GM18867 (cell line): ENCODE data around the gene QKI.
"Not testable (repeated sequence)": the region's sequence is repeated elsewhere in the genome, so short reads cannot be mapped to it uniquely, and the experiment has no call there.

Experiments
- ATAC-seq: cut with Tn5 transposase; IDR thresholded peaks from one replicate; pipeline ENCODE4 v1.9.1; 2021; ENCODE audit warnings: mild to moderate bottlenecking, moderate library complexity; ENCODE audit not compliant: unreplicated experiment

The QKI gene

GRCh38 chr6:163476946-163477345 lies 62.4 kb downstream of the QKI start:
- not testable (repeated sequence) for ATAC-seq

- no peak for ATAC-seq
Measured at GRCh38 chr6:163483107-163483506, 68.6 kb downstream of the QKI start.

GRCh38 chr6:163485388-163485851 lies 70.9 kb downstream of the QKI start:
- no peak for ATAC-seq

GRCh38 chr6:163486821-163487220 lies 72.3 kb downstream of the QKI start:
- no peak for ATAC-seq

- no peak for ATAC-seq
Measured at GRCh38 chr6:163487606-163488005, 73.1 kb downstream of the QKI start.

- ATAC-seq: no peak
Measured at GRCh38 chr6:163489584-163489983, 75.1 kb downstream of the QKI start.

GRCh38 chr6:163490826-163491577 lies 76.5 kb downstream of the QKI start:
- ATAC-seq: no peak

GRCh38 chr6:163491737-163492300 lies 77.3 kb downstream of the QKI start:
- ATAC-seq: no peak

GRCh38 chr6:163494279-163494727 lies 79.8 kb downstream of the QKI start:
- no peak for ATAC-seq

- no peak for ATAC-seq
Measured at GRCh38 chr6:163496205-163496604, 81.7 kb downstream of the QKI start.

- ATAC-seq: no peak
Measured at GRCh38 chr6:163500105-163500504, 85.6 kb downstream of the QKI start.

- ATAC-seq: no peak
Measured at GRCh38 chr6:163501026-163501425, 86.5 kb downstream of the QKI start.

- ATAC-seq: no peak
Measured at GRCh38 chr6:163501439-163501838, 86.9 kb downstream of the QKI start.

- ATAC-seq: no peak
Measured at GRCh38 chr6:163504984-163505640, 90.6 kb downstream of the QKI start.

- ATAC-seq: no peak
Measured at GRCh38 chr6:163507965-163508364, 93.4 kb downstream of the QKI start.

- ATAC-seq: no peak
Measured at GRCh38 chr6:163513003-163513402, 98.5 kb downstream of the QKI start.

GRCh38 chr6:163513570-163514166 lies 99.2 kb downstream of the QKI start:
- no peak for ATAC-seq

GRCh38 chr6:163516908-163517307 lies 102.4 kb downstream of the QKI start:
- no peak for ATAC-seq

- no peak for ATAC-seq
Measured at GRCh38 chr6:163520956-163521355, 106.4 kb downstream of the QKI start.

GRCh38 chr6:163522033-163522432 lies 107.5 kb downstream of the QKI start:
- no peak for ATAC-seq

- no peak for ATAC-seq
Measured at GRCh38 chr6:163525926-163526325, 111.4 kb downstream of the QKI start.

- no peak for ATAC-seq
Measured at GRCh38 chr6:163526346-163526745, 111.8 kb downstream of the QKI start.
